EL (cell line): Measurements from ENCODE around the gene SLAMF8.

ENCODE experiments used
- DNase-seq: peaks from one replicate; pipeline ENCODE4 v3.0.0-alpha.2; 2016

Gene SLAMF8

DNA sequence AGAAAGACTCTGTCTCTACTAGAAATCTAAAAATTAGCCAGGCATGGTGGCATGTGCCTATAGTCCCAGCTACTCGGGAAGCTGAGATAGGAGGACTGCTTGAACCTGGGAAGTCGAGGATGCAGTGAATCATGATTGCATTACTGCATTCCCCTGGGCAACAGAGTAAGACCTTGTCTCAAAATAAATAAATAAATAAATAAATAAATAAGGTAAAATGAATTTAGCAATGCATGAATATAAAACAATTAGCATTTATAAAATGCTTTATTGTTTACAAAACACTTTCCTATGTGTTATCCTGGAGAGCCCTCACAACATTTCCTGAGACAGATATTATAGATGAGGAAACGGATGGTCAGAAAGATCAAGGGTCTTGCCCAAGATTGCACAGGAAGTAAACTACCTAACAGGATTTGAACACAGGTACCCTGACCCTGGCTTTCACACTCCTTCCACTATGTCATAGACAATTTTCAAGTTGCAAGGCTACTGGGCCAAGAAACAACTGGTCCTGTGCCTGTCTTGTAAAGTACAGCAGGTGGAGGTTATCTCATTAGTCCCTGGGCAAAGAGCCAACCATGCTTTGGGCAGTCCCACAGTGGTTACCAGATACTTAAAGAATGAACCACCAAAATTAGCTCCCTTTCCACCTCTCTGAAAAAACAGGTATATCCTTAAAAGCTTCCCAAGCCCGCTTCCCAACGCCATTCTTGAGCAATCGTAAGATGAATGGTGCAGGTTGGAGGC is 51.2 kb downstream of the SLAMF8 start:
- DNase-seq = no peak

GRCh38 chr1:159879136-159879535 is 52.5 kb downstream of the SLAMF8 start:
- DNase-seq = no peak

DNA sequence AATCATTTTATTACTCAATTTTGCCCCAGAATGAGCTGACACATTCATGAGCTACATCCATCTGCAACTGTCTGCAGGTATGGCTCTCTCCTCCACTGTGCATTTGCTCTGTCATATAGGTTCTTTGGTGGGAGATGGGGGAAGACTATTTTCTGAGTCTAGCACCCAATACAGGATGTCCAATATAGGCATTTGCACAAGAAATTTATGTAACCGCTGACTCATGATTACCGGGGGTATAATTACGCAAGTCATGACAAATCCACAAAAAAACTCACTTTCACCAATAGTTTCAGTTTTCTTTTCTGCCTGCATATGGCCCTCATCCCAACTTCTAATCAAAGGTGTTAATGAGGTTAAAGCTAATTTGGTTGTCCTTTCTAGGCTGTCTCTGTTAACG is 53.3 kb downstream of the SLAMF8 start:
- peak; percentile 84 for DNase-seq

DNA sequence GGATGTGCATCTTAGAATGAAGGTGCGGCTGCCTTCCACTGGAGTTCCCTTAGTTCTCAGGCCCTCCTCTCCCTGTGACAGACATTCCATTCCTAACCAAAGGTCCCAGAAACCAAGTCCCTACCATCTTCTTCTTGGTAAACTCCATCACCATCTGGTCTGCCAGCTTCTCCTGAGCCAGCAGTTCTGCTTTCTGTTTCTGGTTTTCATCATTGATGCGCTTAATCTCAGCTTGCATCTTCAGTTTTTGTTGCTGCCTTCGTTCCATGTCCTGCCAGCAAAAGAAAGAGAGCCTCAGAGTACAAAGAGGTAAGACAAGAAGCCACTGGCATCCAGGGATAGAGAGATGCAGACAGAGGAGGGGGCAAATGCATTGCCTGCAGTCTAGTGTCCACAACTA is 53.8 kb downstream of the SLAMF8 start:
- no peak for DNase-seq

- DNase-seq = peak; percentile 98
Observed at GRCh38 chr1:159881622-159882526, 55.2 kb downstream of the SLAMF8 start.

- DNase-seq = peak; percentile 57
Observed at GRCh38 chr1:159882527-159882862, 55.8 kb downstream of the SLAMF8 start.

- no peak for DNase-seq
Observed at GRCh38 chr1:159883134-159883533, 56.5 kb downstream of the SLAMF8 start.

DNA sequence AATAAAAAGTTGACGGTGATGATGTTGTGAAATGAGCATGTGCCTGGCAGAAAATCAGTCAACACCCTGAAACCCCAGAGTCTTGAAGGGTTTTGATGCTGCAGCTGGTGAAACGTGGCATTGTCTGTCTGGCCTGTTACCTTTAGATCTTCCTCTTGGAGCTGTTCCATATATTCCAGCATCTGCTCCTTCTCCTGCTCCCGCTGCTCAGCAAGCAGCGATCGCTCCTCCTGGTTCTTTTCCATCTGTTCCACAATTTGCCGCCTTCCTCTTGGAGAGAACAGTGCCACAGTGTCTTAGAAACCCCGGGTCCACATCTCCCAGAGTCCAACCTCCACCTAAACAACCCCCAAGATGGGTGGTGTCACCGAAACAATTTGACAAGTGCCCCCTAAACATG is 57.6 kb downstream of the SLAMF8 start:
- no peak for DNase-seq
